ENCODE results near the gene MAP2K2. TPM values are rescaled to one million over a fixed set of nuclear protein-coding genes. Genes with fewer than 3 reads are reported as not detected.
"Not testable (repeated sequence)": the region's sequence is repeated elsewhere in the genome, so short reads cannot be mapped to it uniquely, and the experiment has no call there.

The MAP2K2 gene
- polyA plus RNA-seq (2013, experiment 1 of 2; ENCODE audit: insufficient read length), result 197 TPM
- polyA plus RNA-seq (2013, experiment 2 of 2; ENCODE audit: insufficient read length), result 213 TPM

GRCh38 chr19:4123615-4124568 lies at the start of gene MAP2K2:
Gene MAP2K2, minus strand, starts transcription at chr19:4124122. Its CDS starts 247 bp downstream, at chr19:4123875.
- DNase-seq, result peak; percentile 90

- peak; percentile 21 for DNase-seq
These were observed 49.0 kb upstream of the MAP2K2 start for GRCh38 chr19:4172861-4173473.

- DNase-seq, result no peak
These were observed 47.8 kb upstream of the MAP2K2 start for GRCh38 chr19:4171676-4172075.

- DNase-seq, result no peak
These were observed 40.3 kb upstream of the MAP2K2 start for GRCh38 chr19:4164262-4164661.

- DNase-seq, result no peak
These were observed 37.6 kb upstream of the MAP2K2 start for GRCh38 chr19:4161415-4162077.

- not testable (repeated sequence) for DNase-seq
These were observed 34.0 kb upstream of the MAP2K2 start for GRCh38 chr19:4157971-4158370.

GRCh38 chr19:4157164-4157563 lies 33.2 kb upstream of the MAP2K2 start:
- DNase-seq, result no peak

GRCh38 chr19:4154571-4155312 lies 30.8 kb upstream of the MAP2K2 start:
- DNase-seq, result no peak

- no peak for DNase-seq
These were observed 28.5 kb upstream of the MAP2K2 start for GRCh38 chr19:4152241-4152998.

GRCh38 chr19:4151623-4152022 lies 27.7 kb upstream of the MAP2K2 start:
- DNase-seq, result no peak

GRCh38 chr19:4149518-4150288 lies 25.8 kb upstream of the MAP2K2 start:
- DNase-seq, result no peak

- peak; percentile 43 for DNase-seq
These were observed 20.8 kb upstream of the MAP2K2 start for GRCh38 chr19:4144666-4145249.

- DNase-seq, result not testable (repeated sequence)
These were observed 19.0 kb upstream of the MAP2K2 start for GRCh38 chr19:4142916-4143315.

GRCh38 chr19:4140237-4140711 lies 16.4 kb upstream of the MAP2K2 start:
- DNase-seq, result peak; percentile 58

- peak; percentile 37 for DNase-seq
These were observed 15.8 kb upstream of the MAP2K2 start for GRCh38 chr19:4139614-4140236.

GRCh38 chr19:4138445-4138844 lies 14.5 kb upstream of the MAP2K2 start:
- DNase-seq, result no peak

- DNase-seq, result no peak
These were observed 12.8 kb upstream of the MAP2K2 start for GRCh38 chr19:4136680-4137088.

- not testable (repeated sequence) for DNase-seq
These were observed 11.5 kb upstream of the MAP2K2 start for GRCh38 chr19:4135386-4135785.

GRCh38 chr19:4134351-4134750 lies 10.4 kb upstream of the MAP2K2 start:
- no peak for DNase-seq
